Panc1 (cell line): Measurements from ENCODE around the gene KRIT1. TPM values are rescaled to one million over a fixed set of nuclear protein-coding genes. Genes with fewer than 3 reads are reported as not detected.
"Not testable (repeated sequence)": the region's sequence is repeated elsewhere in the genome, so short reads cannot be mapped to it uniquely, and the experiment has no call there.

ENCODE experiments used
- ATAC-seq: fragments of 200-7000 bp; cut with Tn5 transposase; 2 replicates; pipeline ENCODE4 v1.9.1; 2020; ENCODE audit warnings: mild to moderate bottlenecking, moderate library complexity
- BruUV-seq: library from RNA; stranded (reverse); fragments of 400-500 nt; replicated peaks from 2 replicates; lab custom pipeline; 2021; lab: Mats Ljungman, UMichigan
- CTCF ChIA-PET: fragments of 300-600 bp; sonication (Branson Sonifier 250); formaldehyde crosslinking; loops from one replicate; lab custom pipeline; 2022; ENCODE audit warnings: antibody characterized with exemption; lab: Charles Lee
- POLR2A ChIA-PET: fragments of 300-600 bp; sonication (Branson Sonifier 250); formaldehyde crosslinking; loops from one replicate; lab custom pipeline; 2022; ENCODE audit warnings: antibody characterized with exemption; lab: Charles Lee
- DNase-seq: peaks from one replicate; pipeline ENCODE4 v3.0.0-alpha.2; 2010; ENCODE audit warnings: low read depth, low spot score
- H3K27ac ChIP-seq: 2 replicates; pipeline ENCODE4 v1.5.1; 2011; ENCODE audit warnings: mild to moderate bottlenecking, low read length, inconsistent platforms
- H3K27me3 ChIP-seq: fragments of 200-500 bp; sonication (Bioruptor generic); 2 replicates; pipeline ENCODE4 v1.6.0; 2014; ENCODE audit warnings: low read length, inconsistent platforms; ENCODE audit not compliant: control insufficient read depth, insufficient read depth
- H3K36me3 ChIP-seq: fragments of 200-500 bp; sonication (Bioruptor generic); 2 replicates; pipeline ENCODE4 v1.5.1; 2014; ENCODE audit warnings: inconsistent platforms, mild to moderate bottlenecking, low read length, moderate library complexity; ENCODE audit not compliant: control insufficient read depth, insufficient read depth
- H3K4me1 ChIP-seq: 2 replicates; pipeline ENCODE4 v1.5.1; 2011; ENCODE audit warnings: inconsistent platforms, mild to moderate bottlenecking, low read length, moderate library complexity; ENCODE audit not compliant: control insufficient read depth, insufficient read depth
- H3K4me3 ChIP-seq, 2 experiments: 2 replicates each; pipeline ENCODE4 v1.5.1; 2011 to 2012; ENCODE audit warnings: low read depth in 2 of 2, low read length in 2 of 2, mild to moderate bottlenecking in 2 of 2, inconsistent platforms in 1 of 2, moderate library complexity in 1 of 2
- H3K9me3 ChIP-seq: fragments of 200-500 bp; sonication (Bioruptor generic); 2 replicates; pipeline ENCODE4 v1.5.1; 2014; ENCODE audit warnings: low read depth, mild to moderate bottlenecking, inconsistent platforms, low read length, moderate library complexity; ENCODE audit not compliant: control insufficient read depth, insufficient read depth
- POLR2AphosphoS5 ChIP-seq: IDR thresholded peaks from 2 replicates; pipeline ENCODE4 v1.6.1; 2012; ENCODE audit warnings: mild to moderate bottlenecking, low read depth, low read length, moderate library complexity
- SIN3A ChIP-seq: IDR thresholded peaks from 2 replicates; pipeline ENCODE4 v1.6.1; 2012; ENCODE audit warnings: low read depth, mild to moderate bottlenecking, low read length, moderate library complexity, borderline replicate concordance; ENCODE audit not compliant: insufficient read depth
- TCF7L2 ChIP-seq: IDR thresholded peaks from 2 replicates; pipeline ENCODE4 v1.6.1; 2011; ENCODE audit warnings: mild to moderate bottlenecking, low read depth, low read length, inconsistent platforms
- in situ Hi-C: cut with HindIII; loops from 2 replicates; pipeline ENCODE4 v1.10.0; 2016; ENCODE audit warnings: low sequenced_read_pairs, low pct_unique_long_range_greater_than_20kb
- intact Hi-C: fragments of 100-400 bp; cut with micrococcal nuclease; formaldehyde crosslinking; loops from one replicate; pipeline ENCODE4 v1.10.0; 2022; ENCODE audit not compliant: unreplicated experiment
- total RNA-seq: library from RNA; stranded (reverse); gene quantifications from one replicate; pipeline ENCODE4 v1.2.1, GENCODE V29; 2021; ENCODE audit not compliant: unreplicated experiment
- TF ChIP-seq, protein P1 (sequence below), 2 experiments: IDR thresholded peaks; 2 replicates each; pipeline ENCODE4 v1.6.1; 2011 to 2012; ENCODE audit warnings: low read depth in 2 of 2, control low read depth in 1 of 2, low read length in 1 of 2, mild to moderate bottlenecking in 1 of 2, moderate library complexity in 1 of 2; ENCODE audit not compliant: insufficient read depth in 1 of 2
- TF ChIP-seq, protein P2 (sequence below): fragments of 450-650 bp; IDR thresholded peaks from 2 replicates; pipeline ENCODE4 v1.5.1; 2017; ENCODE audit warnings: mild to moderate bottlenecking

The KRIT1 gene
- total RNA-seq, 1 experiment from 2014 or later, result 50.1 TPM

DNA sequence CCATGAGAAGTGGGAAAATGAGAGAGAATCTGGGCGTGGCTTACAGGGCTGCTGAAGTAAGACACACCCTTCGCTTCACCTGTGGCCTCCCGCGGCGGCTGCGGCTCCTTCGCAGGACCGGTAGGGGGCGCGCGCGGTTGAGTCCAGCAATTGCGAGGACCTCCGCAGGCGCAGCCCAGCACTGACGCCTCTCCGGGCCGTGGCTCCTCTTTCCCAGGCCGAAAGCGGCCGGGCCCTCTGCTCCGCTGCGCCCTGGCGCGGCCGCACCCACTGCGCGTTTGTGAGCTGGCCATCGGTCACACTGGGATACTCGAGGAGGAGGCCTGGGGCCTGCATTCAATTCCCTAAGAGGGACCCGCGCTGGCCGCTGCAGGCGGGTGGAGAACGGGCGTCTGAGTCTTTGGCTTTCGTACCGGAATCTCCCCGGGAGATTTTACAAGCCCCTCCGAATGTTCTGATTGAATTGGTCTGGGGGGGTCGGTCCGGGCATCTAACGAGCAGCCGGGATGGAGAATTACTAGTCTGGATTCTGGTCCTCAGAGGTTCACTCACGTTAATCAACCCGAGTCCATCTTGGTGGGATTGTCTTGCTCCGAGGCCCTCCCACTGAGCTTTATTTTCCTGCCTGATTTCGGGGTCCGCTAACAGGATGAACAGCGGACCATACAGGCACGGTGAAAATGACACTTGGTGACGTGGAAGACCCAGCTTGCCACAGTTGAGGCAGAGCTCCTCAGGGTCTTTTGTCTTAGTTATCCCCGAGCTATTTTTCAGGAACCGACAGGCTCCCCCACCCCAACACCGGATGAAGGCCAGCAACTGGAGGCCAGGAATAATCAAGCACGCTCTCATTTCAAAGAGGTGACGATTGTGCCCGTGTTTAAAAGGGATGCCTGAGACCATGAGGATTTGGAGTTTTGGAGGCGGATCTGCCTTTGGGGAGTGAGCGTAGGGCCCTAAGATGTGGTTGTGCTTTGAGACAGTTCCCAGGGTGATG lies 66.5 kb downstream of the KRIT1 start, which contains the start of gene LRRD1:
Gene LRRD1, minus strand, starts transcription at position 215 of the 997 bp plus-strand sequence. CDS start 13,940 bp downstream, outside the sequence.
- Histone ChIP-seq H3K27me3 (0 out of 2 replicates have a peak, but pooled peaks cover 2% of the 10 kb centered on the region), H3K36me3 (no peaks in the 10 kb centered on the region), H3K4me1 (0 out of 2 replicates have a peak, but pooled peaks cover 3% of the 10 kb centered on the region), H3K27ac (peak within 1 kb of the TSS; percentile 30; the same call in 1 of the 2 replicates), H3K9me3 (no peaks in the 10 kb centered on the region), H3K4me3 (peak within 1 kb of the TSS; percentile 47 to 71)
- intact Hi-C loops, result loop anchor here (2.0 kb wide), 1 partner anchor 268 kb away; the partner anchor contains the start of gene GATAD1
- ChIA-PET POLR2A (no interaction called here), CTCF (no interaction called here)
- TF ChIP-seq POLR2AphosphoS5, result no peak
- TF ChIP-seq, protein P1, sequence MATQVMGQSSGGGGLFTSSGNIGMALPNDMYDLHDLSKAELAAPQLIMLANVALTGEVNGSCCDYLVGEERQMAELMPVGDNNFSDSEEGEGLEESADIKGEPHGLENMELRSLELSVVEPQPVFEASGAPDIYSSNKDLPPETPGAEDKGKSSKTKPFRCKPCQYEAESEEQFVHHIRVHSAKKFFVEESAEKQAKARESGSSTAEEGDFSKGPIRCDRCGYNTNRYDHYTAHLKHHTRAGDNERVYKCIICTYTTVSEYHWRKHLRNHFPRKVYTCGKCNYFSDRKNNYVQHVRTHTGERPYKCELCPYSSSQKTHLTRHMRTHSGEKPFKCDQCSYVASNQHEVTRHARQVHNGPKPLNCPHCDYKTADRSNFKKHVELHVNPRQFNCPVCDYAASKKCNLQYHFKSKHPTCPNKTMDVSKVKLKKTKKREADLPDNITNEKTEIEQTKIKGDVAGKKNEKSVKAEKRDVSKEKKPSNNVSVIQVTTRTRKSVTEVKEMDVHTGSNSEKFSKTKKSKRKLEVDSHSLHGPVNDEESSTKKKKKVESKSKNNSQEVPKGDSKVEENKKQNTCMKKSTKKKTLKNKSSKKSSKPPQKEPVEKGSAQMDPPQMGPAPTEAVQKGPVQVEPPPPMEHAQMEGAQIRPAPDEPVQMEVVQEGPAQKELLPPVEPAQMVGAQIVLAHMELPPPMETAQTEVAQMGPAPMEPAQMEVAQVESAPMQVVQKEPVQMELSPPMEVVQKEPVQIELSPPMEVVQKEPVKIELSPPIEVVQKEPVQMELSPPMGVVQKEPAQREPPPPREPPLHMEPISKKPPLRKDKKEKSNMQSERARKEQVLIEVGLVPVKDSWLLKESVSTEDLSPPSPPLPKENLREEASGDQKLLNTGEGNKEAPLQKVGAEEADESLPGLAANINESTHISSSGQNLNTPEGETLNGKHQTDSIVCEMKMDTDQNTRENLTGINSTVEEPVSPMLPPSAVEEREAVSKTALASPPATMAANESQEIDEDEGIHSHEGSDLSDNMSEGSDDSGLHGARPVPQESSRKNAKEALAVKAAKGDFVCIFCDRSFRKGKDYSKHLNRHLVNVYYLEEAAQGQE (IDR thresholded peaks at IDR 0.05; ENCODE audit: insufficient read depth in 1 of 2, low read depth in 2 of 2, low read length in 1 of 2), result no peak
- TF ChIP-seq, protein P2, sequence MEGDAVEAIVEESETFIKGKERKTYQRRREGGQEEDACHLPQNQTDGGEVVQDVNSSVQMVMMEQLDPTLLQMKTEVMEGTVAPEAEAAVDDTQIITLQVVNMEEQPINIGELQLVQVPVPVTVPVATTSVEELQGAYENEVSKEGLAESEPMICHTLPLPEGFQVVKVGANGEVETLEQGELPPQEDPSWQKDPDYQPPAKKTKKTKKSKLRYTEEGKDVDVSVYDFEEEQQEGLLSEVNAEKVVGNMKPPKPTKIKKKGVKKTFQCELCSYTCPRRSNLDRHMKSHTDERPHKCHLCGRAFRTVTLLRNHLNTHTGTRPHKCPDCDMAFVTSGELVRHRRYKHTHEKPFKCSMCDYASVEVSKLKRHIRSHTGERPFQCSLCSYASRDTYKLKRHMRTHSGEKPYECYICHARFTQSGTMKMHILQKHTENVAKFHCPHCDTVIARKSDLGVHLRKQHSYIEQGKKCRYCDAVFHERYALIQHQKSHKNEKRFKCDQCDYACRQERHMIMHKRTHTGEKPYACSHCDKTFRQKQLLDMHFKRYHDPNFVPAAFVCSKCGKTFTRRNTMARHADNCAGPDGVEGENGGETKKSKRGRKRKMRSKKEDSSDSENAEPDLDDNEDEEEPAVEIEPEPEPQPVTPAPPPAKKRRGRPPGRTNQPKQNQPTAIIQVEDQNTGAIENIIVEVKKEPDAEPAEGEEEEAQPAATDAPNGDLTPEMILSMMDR, result peak; percentile 99
- TF ChIP-seq TCF7L2, result no peak; the same call in 1 of the 2 replicates
- TF ChIP-seq SIN3A, result no peak
- BruUV-seq, result no TSS peak
- in situ Hi-C loops, result no loop called here
- ATAC-seq (peak; percentile 98), DNase-seq (peak; percentile 53)

DNA sequence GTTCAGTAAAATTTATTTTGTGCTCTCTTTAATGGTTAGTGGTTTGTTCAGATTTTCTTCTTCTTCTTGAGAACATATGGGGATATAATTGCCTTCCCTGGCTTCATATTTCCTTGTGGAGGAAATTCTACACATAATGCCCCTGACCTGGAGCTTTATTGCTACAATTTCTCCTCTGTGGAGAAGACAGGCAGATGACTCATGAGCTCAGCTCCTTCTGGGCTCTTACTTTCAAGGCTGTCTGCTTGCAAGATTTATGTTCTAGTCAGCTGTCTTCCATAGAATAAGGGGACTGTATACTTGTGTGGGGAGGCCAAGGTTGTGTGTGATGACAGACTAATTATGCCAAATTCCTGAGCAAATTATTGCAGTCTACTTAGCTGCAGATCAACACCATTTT lies 68.4 kb downstream of the KRIT1 start:
- no peak for ATAC-seq
- no TSS peak for BruUV-seq
- ChIA-PET CTCF (interaction anchor here (0.9 kb wide), 1 partner anchor 286 kb away, joined by 3 read pairs; no protein-coding TSS in a partner anchor), POLR2A (interaction anchor here (1.1 kb wide), 1 partner anchor 38 kb away, joined by 3 read pairs; no protein-coding TSS in a partner anchor)
- no peak for DNase-seq
- no peak overlapping the region for H3K27ac ChIP-seq
- H3K4me3 ChIP-seq, result no peak overlapping the region
- H3K4me1 ChIP-seq, result 0 out of 2 replicates have a peak, but pooled peaks cover 3% of the 10 kb centered on the region
- TF ChIP-seq, protein P2, result no peak
- TF ChIP-seq SIN3A, result no peak
- TF ChIP-seq, protein P1 (IDR thresholded peaks at IDR 0.05; ENCODE audit: insufficient read depth in 1 of 2, low read depth in 2 of 2, low read length in 1 of 2), result no peak
- TF ChIP-seq TCF7L2, result no peak
- TF ChIP-seq POLR2AphosphoS5, result no peak
- H3K9me3 ChIP-seq, result no peaks in the 10 kb centered on the region
- intact Hi-C loops (no loop called here), in situ Hi-C loops (no loop called here)
- 0 out of 2 replicates have a peak, but pooled peaks cover 2% of the 10 kb centered on the region for H3K27me3 ChIP-seq
- no peaks in the 10 kb centered on the region for H3K36me3 ChIP-seq

DNA sequence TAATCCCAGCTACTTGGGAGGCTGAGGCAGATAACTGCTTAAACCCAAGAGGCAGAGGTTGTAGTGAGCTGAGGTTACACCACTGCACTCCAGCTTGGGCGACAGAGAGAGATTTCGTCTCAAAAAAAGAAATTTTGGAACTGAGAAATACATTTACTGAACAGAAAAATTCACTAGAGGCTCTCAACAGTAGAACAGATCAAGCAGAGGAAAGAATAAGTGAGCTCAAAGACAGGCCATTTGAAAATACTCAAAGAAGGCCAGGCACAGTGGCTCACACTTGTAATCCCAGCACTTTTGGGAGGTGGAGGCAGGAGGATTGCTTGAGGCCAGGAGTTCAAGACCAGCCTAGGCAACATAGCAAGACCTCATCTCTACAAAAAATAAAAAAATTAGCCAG lies 76.2 kb downstream of the KRIT1 start:
- ATAC-seq, in situ Hi-C loops, POLR2A ChIA-PET, H3K4me1 ChIP-seq, H3K27me3 ChIP-seq, H3K4me3 ChIP-seq, H3K36me3 ChIP-seq, intact Hi-C loops, DNase-seq, CTCF ChIA-PET, H3K27ac ChIP-seq, BruUV-seq, H3K9me3 ChIP-seq: not testable (repeated sequence)
